ENCODE measurements around the gene HYDIN. TPM values are rescaled to one million over a fixed set of nuclear protein-coding genes. Genes with fewer than 3 reads are reported as not detected.

HYDIN gene
- polyA plus RNA-seq, 1 donor from 2014 or later = 2.2 TPM

DNA sequence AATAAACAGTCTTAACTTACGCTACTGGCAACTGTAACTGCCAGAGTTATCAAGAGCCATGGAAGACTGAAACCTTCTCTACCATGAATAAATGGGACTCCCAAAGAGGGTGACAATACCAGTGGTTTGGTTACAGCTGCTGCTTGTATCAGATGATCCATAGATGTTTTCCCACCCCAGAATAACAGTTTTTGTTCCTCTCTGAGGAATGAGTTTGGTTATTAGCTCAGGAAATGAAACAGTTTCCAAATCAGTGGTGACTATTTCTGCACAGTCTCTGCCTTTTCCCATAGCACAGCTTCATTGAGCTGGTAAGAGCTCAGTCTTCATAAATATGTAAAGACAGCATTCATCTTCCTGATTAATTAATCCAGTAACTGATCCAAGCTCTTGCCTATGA lies 14.0 kb upstream of the HYDIN start:
- Histone ChIP-seq H3K27ac (ENCODE audit: low read length) (no peak overlapping the region), H3K9me2 (ENCODE audit: insufficient read depth, low read length) (no peaks in the 10 kb centered on the region), H3K4me2 (ENCODE audit: low read length) (no peak overlapping the region), H3K4me3 (ENCODE audit: low read length) (no peak overlapping the region), H3F3A (ENCODE audit: insufficient read depth, low read length, poor library complexity, severe bottlenecking) (no peaks in the 10 kb centered on the region), H3K36me3 (ENCODE audit: insufficient read depth, low read length) (no peaks in the 10 kb centered on the region), H2AFZ (ENCODE audit: low read depth, low read length) (no peak overlapping the region), H4K20me1 (ENCODE audit: insufficient read depth) (no peaks in the 10 kb centered on the region), H3K9me3 (ENCODE audit: low read length) (no peaks in the 10 kb centered on the region), H3K9ac (ENCODE audit: low read length) (no peak overlapping the region), H3K79me2 (replicated peaks; ENCODE audit: insufficient read depth, low read length) (no peaks in the 10 kb centered on the region), H3K27me3 (ENCODE audit: insufficient read depth, low read depth, low read length) (no peaks in the 10 kb centered on the region)
- no peak for TF ChIP-seq RAD21 (conservative IDR thresholded peaks at IDR 0.05)

GRCh38 chr16:71242601-71243000 lies 12.1 kb upstream of the HYDIN start:
- Histone ChIP-seq H2AFZ (ENCODE audit: low read depth, low read length) (no peak overlapping the region), H3K36me3 (ENCODE audit: insufficient read depth, low read length) (no peaks in the 10 kb centered on the region), H3K27me3 (ENCODE audit: insufficient read depth, low read depth, low read length) (no peaks in the 10 kb centered on the region), H3K27ac (ENCODE audit: low read length) (no peak overlapping the region), H3K4me3 (ENCODE audit: low read length) (no peak overlapping the region), H3K9me2 (ENCODE audit: insufficient read depth, low read length) (no peaks in the 10 kb centered on the region), H3K4me2 (ENCODE audit: low read length) (no peak overlapping the region), H3K79me2 (replicated peaks; ENCODE audit: insufficient read depth, low read length) (no peaks in the 10 kb centered on the region), H3K9me3 (ENCODE audit: low read length) (no peaks in the 10 kb centered on the region), H4K20me1 (ENCODE audit: insufficient read depth) (no peaks in the 10 kb centered on the region), H3K9ac (ENCODE audit: low read length) (no peak overlapping the region), H3F3A (ENCODE audit: insufficient read depth, low read length, poor library complexity, severe bottlenecking) (no peaks in the 10 kb centered on the region)
- TF ChIP-seq POLR2AphosphoS5 (IDR thresholded peaks at IDR 0.05) (no peak), SMC3 (conservative IDR thresholded peaks at IDR 0.05; ENCODE audit: poor library complexity) (no peak), RAD21 (conservative IDR thresholded peaks at IDR 0.05) (no peak), EP300 (conservative IDR thresholded peaks at IDR 0.05; ENCODE audit: poor library complexity, severe bottlenecking) (no peak), MXI1 (conservative IDR thresholded peaks at IDR 0.05; ENCODE audit: poor library complexity, severe bottlenecking) (no peak), EZH2 (IDR thresholded peaks at IDR 0.05; ENCODE audit: borderline replicate concordance, insufficient read depth, low read length, poor library complexity, severe bottlenecking) (no peak), TAF1 (IDR thresholded peaks at IDR 0.05; ENCODE audit: low read depth) (no peak), CTCF (IDR thresholded peaks at IDR 0.05; ENCODE audit: poor library complexity, severe bottlenecking) (no peak)
- TF ChIP-seq, protein P1, sequence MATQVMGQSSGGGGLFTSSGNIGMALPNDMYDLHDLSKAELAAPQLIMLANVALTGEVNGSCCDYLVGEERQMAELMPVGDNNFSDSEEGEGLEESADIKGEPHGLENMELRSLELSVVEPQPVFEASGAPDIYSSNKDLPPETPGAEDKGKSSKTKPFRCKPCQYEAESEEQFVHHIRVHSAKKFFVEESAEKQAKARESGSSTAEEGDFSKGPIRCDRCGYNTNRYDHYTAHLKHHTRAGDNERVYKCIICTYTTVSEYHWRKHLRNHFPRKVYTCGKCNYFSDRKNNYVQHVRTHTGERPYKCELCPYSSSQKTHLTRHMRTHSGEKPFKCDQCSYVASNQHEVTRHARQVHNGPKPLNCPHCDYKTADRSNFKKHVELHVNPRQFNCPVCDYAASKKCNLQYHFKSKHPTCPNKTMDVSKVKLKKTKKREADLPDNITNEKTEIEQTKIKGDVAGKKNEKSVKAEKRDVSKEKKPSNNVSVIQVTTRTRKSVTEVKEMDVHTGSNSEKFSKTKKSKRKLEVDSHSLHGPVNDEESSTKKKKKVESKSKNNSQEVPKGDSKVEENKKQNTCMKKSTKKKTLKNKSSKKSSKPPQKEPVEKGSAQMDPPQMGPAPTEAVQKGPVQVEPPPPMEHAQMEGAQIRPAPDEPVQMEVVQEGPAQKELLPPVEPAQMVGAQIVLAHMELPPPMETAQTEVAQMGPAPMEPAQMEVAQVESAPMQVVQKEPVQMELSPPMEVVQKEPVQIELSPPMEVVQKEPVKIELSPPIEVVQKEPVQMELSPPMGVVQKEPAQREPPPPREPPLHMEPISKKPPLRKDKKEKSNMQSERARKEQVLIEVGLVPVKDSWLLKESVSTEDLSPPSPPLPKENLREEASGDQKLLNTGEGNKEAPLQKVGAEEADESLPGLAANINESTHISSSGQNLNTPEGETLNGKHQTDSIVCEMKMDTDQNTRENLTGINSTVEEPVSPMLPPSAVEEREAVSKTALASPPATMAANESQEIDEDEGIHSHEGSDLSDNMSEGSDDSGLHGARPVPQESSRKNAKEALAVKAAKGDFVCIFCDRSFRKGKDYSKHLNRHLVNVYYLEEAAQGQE (IDR thresholded peaks at IDR 0.05; ENCODE audit: borderline replicate concordance) = no peak

DNA sequence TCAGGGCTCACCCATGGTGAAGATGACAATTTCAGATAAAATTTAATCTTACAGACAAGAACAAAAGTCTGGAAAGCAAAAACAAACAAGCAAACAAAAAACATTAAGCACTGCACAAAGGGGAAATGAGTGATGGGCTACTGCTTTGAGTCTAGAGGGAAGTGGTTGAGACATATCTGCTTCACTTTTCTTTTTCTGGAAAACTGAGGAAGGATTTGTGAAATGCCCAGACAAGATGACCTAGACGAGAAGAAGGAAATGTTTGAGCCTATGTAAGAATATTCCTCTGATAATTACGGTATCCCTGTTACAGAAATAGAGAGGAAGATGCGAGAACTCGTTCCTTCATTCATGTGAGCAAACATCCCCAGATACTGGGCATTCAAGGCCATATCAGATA lies 11.5 kb upstream of the HYDIN start:
- TF ChIP-seq POLR2AphosphoS5 (IDR thresholded peaks at IDR 0.05) (no peak), MXI1 (conservative IDR thresholded peaks at IDR 0.05; ENCODE audit: poor library complexity, severe bottlenecking) (no peak), TAF1 (IDR thresholded peaks at IDR 0.05; ENCODE audit: low read depth) (no peak)
- TF ChIP-seq, protein P1 (IDR thresholded peaks at IDR 0.05; ENCODE audit: borderline replicate concordance) = no peak

More for the DNA sequence above, 11.5 kb upstream of the HYDIN start:
- H3K27me3 ChIP-seq (ENCODE audit: insufficient read depth, low read depth, low read length) = no peaks in the 10 kb centered on the region
- no peak overlapping the region for H3K4me3 ChIP-seq (ENCODE audit: low read length)
- H3K27ac ChIP-seq (ENCODE audit: low read length) = no peak overlapping the region
- no peaks in the 10 kb centered on the region for H3K79me2 ChIP-seq (replicated peaks; ENCODE audit: insufficient read depth, low read length)
- no peak overlapping the region for H3K9ac ChIP-seq (ENCODE audit: low read length)
- H4K20me1 ChIP-seq (ENCODE audit: insufficient read depth) = no peaks in the 10 kb centered on the region
- no peaks in the 10 kb centered on the region for H3K9me3 ChIP-seq (ENCODE audit: low read length)
- H3K4me2 ChIP-seq (ENCODE audit: low read length) = no peak overlapping the region
- no peaks in the 10 kb centered on the region for H3F3A ChIP-seq (ENCODE audit: insufficient read depth, low read length, poor library complexity, severe bottlenecking)
- H2AFZ ChIP-seq (ENCODE audit: low read depth, low read length) = no peak overlapping the region
- no peaks in the 10 kb centered on the region for H3K36me3 ChIP-seq (ENCODE audit: insufficient read depth, low read length)
- no peaks in the 10 kb centered on the region for H3K9me2 ChIP-seq (ENCODE audit: insufficient read depth, low read length)
